Esophagus muscularis mucosa (tissue), 4 donors: ENCODE data around the gene MAGEF1. TPM values are rescaled to one million over a fixed set of nuclear protein-coding genes. Genes with fewer than 3 reads are reported as not detected.
A peak's percentile ranks its signal among the peaks of the same experiment; 100 is the strongest.

Experiments
- DNase-seq: peaks from one replicate; pipeline ENCODE4 v3.0.0-alpha.2; 2017; ENCODE audit errors: extremely low spot score
- H3K27ac ChIP-seq, 4 donors: fragments of 200-600 bp; sonication (generic); replicated peaks in 1 of 4; 1 replicate in 3 of 4; 2 replicates in 1 of 4; pipeline ENCODE4 v1.5.1; 2016 to 2019; ENCODE audit warnings: mild to moderate bottlenecking in 1 of 4
- H3K27me3 ChIP-seq, 4 donors: fragments of 200-600 bp; sonication (generic); one replicate each; pipeline versions ENCODE4 v1.5.1 to v1.6.0; 2016 to 2019
- H3K36me3 ChIP-seq, 4 donors: fragments of 200-600 bp; sonication (generic); one replicate each; pipeline ENCODE4 v1.5.1; 2016 to 2019
- H3K4me1 ChIP-seq, 4 donors: fragments of 200-600 bp; sonication (generic); one replicate each; pipeline ENCODE4 v1.5.1; 2016 to 2019
- H3K4me3 ChIP-seq, 4 donors: fragments of 200-600 bp; sonication (generic); 1 replicate in 2 of 4; 2 replicates in 2 of 4; pipeline ENCODE4 v1.5.1; 2016 to 2019; ENCODE audit warnings: mild to moderate bottlenecking in 4 of 4, moderate library complexity in 1 of 4
- H3K9me3 ChIP-seq, 4 donors: fragments of 200-600 bp; sonication (generic); 1 replicate in 3 of 4; 2 replicates in 1 of 4; pipeline ENCODE4 v1.5.1; 2016 to 2019
- EP300 ChIP-seq: sonication (generic); formaldehyde crosslinking; IDR thresholded peaks from one replicate; pipeline ENCODE4 v1.6.1; 2017; ENCODE audit warnings: antibody characterized with exemption
- POLR2A ChIP-seq: fragments of 450-650 bp; IDR thresholded peaks from one replicate; pipeline ENCODE4 v1.6.1; 2017; ENCODE audit warnings: antibody characterized with exemption, moderate library complexity, mild to moderate bottlenecking, low read depth
- POLR2AphosphoS5 ChIP-seq, 2 donors: sonication (generic); formaldehyde crosslinking; IDR thresholded peaks; one replicate each; pipeline ENCODE4 v1.6.1; 2017; ENCODE audit warnings: antibody characterized with exemption in 2 of 2
- WGBS: methylation state at CpG from one replicate; pipeline ENCODE4 v1.1.5; 2018; 5-methylcytosine and 5-hydroxymethylcytosine counted together
- intact Hi-C: fragments of 100-400 bp; cut with DNase I; formaldehyde crosslinking; loops from one replicate; pipeline ENCODE4 v1.15.1; 2023
- total RNA-seq, 4 donors: library from RNA; depleted of rRNA; stranded (reverse); fragments of >200 nt; gene quantifications; one replicate each; pipeline versions ENCODE4 v1.1.0 to v1.2.1, GENCODE V29; 2016
- TF ChIP-seq, protein P1 (sequence below), 3 experiments: fragments of 200-600 bp in 2 of 3; fragments of 450-650 bp in 1 of 3; sonication (generic) in 2 of 3; IDR thresholded peaks; one replicate each; pipeline ENCODE4 v1.5.1; 2017 to 2019; ENCODE audit warnings: antibody characterized with exemption in 3 of 3, mild to moderate bottlenecking in 2 of 3, moderate library complexity in 1 of 3

Gene MAGEF1
- total RNA-seq, 4 donors from 2014 or later = 23.5 to 50.9 (median 34.1) TPM

DNA sequence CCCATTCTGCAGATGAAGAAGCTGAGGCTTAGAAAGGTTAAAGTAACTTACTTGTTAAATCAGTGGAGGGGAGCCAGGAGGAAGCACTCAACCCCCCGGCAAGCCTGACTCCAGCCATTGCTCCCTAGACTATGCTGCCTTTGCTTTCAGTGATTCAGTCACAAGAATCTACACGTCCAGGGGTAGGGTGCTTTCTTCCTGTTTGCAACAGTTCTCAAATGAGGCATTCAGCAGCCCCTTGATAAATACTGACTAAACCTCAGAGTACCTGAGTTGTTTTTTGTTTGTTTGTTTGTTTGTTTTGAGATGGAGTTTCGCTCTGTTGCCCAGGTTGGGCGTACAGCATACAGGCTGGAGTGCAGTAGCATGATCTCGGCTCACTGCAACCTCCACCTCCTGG, 28.6 kb downstream of the MAGEF1 start:
- WGBS = 68% methylated on average over 5 of the region's 5 CpGs
- Histone ChIP-seq H3K4me3 (no peak overlapping the region), H3K4me1 (peaks cover 10 to 35% (median 29%) of the 10 kb centered on the region in 4 donors), H3K9me3 (no peaks in the 10 kb centered on the region), H3K27ac (no peak overlapping the region), H3K27me3 (no peaks in the 10 kb centered on the region), H3K36me3 (no peaks in the 10 kb centered on the region)
- intact Hi-C loops = no loop called here
- DNase-seq = no peak
- TF ChIP-seq EP300 (no peak), POLR2A (no peak), POLR2AphosphoS5 (IDR thresholded peaks at IDR 0.05) (no peak)
- TF ChIP-seq, protein P1, sequence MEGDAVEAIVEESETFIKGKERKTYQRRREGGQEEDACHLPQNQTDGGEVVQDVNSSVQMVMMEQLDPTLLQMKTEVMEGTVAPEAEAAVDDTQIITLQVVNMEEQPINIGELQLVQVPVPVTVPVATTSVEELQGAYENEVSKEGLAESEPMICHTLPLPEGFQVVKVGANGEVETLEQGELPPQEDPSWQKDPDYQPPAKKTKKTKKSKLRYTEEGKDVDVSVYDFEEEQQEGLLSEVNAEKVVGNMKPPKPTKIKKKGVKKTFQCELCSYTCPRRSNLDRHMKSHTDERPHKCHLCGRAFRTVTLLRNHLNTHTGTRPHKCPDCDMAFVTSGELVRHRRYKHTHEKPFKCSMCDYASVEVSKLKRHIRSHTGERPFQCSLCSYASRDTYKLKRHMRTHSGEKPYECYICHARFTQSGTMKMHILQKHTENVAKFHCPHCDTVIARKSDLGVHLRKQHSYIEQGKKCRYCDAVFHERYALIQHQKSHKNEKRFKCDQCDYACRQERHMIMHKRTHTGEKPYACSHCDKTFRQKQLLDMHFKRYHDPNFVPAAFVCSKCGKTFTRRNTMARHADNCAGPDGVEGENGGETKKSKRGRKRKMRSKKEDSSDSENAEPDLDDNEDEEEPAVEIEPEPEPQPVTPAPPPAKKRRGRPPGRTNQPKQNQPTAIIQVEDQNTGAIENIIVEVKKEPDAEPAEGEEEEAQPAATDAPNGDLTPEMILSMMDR (IDR thresholded peaks at IDR 0.05) = no peak

DNA sequence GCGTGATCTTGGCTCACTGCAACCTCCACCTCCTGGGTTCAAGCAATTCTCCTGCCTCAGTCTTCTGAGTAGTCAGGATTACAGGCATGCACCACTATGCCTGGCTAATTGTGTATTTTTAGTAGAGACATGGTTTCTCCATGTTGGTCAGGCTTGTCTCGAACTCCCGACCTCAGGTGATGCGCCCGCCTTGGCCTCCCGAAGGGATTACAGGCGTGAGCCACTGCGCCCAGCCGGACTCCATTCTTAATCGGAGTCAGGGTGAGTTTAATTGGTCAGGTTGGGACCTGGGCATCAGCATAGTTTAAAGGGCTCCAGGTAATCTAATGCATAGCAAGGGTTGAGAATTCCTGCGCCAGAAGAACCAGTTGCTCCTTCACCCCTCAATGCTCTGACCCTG, 29.2 kb downstream of the MAGEF1 start:
- H3K36me3 ChIP-seq = no peaks in the 10 kb centered on the region
- H3K27me3 ChIP-seq = no peaks in the 10 kb centered on the region
- H3K4me3 ChIP-seq = no peak overlapping the region
- H3K4me1 ChIP-seq = peaks cover 7 to 35% (median 29%) of the 10 kb centered on the region in 4 donors
- intact Hi-C loops = no loop called here
- no peak for DNase-seq
- H3K9me3 ChIP-seq = no peaks in the 10 kb centered on the region
- TF ChIP-seq POLR2AphosphoS5 (IDR thresholded peaks at IDR 0.05) (no peak), POLR2A (no peak)
- TF ChIP-seq, protein P1 (IDR thresholded peaks at IDR 0.05) = no peak
- WGBS = 100% methylated on average over 11 of the region's 11 CpGs
- H3K27ac ChIP-seq = no peak overlapping the region

DNA sequence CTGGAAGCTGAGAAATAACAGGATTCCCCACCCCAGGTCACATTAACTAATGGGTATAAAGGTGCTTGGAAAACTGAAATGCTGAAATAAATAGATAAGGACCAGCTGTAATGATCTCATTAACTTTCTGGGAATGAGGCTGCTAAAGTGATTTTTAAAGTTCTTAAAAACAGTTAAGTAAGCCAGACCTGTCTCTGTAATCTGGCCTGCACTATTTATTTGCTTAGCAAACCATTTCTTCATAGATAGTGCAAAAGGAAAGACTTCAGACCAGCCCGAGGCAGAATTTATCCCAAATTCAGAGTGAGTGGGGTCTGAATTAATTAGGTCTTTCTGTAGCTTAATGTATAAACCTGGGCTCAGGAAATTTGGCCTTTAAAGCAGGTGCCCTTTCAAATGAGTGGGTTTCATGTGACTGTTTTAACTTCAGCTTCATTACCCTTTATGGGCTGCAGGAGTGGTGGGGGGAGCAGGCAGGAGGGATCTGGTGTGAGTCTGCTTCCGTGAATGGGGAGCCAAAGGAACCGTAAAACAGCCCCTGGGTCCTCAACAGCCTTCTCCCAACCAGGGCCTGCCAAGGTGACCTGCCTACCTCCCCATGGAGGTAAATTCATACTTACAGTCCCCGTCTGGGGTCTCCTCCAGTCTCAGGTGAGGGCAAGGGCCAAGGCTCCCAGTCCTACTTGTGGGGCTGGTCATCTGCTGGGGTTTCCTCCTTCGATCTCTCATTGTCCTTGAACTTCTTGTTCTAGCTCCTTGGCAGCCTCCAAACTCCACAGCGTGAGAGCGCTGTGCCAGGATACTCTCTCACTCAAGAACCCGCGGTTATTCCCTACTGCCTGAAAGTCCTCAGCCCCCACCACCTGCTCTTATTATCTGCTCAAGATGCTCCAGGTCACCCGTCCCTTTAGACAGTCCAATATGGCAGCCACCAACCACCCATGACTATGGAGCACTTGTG, 31.2 kb downstream of the MAGEF1 start:
- Histone ChIP-seq H3K27me3 (no peaks in the 10 kb centered on the region), H3K4me3 (no peak overlapping the region), H3K4me1 (peaks cover 7 to 28% (median 24%) of the 10 kb centered on the region in 4 donors), H3K36me3 (no peaks in the 10 kb centered on the region), H3K27ac (no peak overlapping the region), H3K9me3 (no peaks in the 10 kb centered on the region)
- TF ChIP-seq, protein P1 (IDR thresholded peaks at IDR 0.05) = no peak
- no peak for TF ChIP-seq EP300
- no peak for TF ChIP-seq POLR2AphosphoS5 (IDR thresholded peaks at IDR 0.05)
- WGBS = 94% methylated on average over 10 of the region's 10 CpGs
- intact Hi-C loops = no loop called here
- DNase-seq = no peak

DNA sequence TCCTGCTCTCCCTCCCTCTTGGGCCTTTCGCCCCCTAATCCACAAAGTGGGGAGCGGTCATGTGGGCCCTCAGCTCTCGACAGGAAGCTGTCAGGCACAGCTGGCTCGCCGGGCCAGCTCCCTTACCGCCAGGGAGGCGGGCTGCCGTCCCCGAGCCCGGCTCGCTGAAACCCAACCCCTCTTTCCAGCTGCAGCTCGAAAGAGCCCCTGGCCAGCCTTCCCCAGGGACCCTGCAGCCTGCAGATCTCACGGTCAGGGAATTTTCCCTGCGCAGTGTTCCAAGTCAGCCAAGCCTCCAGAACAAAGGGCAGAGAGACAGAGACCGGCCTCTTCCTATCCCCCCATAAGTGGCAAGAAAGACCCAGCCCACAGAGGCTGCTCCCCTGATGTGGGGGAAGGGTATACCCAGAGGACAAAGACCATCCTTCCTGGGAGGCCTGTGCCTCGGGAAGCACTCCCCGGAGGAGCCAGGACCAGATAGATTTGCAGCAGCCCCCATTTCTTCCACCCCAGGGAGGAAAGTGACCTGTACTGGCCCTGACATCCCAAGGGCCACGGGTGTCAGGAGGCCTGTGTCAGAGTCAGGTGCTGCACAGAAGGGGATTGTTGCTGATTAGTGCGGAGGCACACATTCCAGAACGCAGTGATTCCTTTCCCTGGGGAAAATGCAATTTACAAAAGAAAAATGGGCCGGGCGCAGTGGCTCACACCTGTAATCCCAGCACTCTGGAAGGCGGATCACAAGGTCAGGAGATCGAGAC, 32.6 kb downstream of the MAGEF1 start:
- Histone ChIP-seq H3K9me3 (no peaks in the 10 kb centered on the region), H3K36me3 (no peaks in the 10 kb centered on the region), H3K4me1 (peaks cover 7 to 26% (median 24%) of the 10 kb centered on the region in 4 donors), H3K27me3 (no peaks in the 10 kb centered on the region), H3K4me3 (peak overlapping the region in 2 of 4 donors; percentile 6 to 12), H3K27ac (peak overlapping the region in 1 of 4 donors; percentile 23)
- 42% methylated on average over 23 of the region's 24 CpGs for WGBS
- no peak for TF ChIP-seq EP300
- TF ChIP-seq, protein P1 (IDR thresholded peaks at IDR 0.05) = no peak
- no peak for TF ChIP-seq POLR2AphosphoS5 (IDR thresholded peaks at IDR 0.05)
- TF ChIP-seq POLR2A = no peak
- no peak for DNase-seq
- intact Hi-C loops = no loop called here
